ENCODE data around the gene TMEM267. TPM values are rescaled to one million over a fixed set of nuclear protein-coding genes. Genes with fewer than 3 reads are reported as not detected.

TMEM267 gene
- polyA plus RNA-seq, 3 donors: 4.4 to 13.9 (median 11.8) TPM

DNA sequence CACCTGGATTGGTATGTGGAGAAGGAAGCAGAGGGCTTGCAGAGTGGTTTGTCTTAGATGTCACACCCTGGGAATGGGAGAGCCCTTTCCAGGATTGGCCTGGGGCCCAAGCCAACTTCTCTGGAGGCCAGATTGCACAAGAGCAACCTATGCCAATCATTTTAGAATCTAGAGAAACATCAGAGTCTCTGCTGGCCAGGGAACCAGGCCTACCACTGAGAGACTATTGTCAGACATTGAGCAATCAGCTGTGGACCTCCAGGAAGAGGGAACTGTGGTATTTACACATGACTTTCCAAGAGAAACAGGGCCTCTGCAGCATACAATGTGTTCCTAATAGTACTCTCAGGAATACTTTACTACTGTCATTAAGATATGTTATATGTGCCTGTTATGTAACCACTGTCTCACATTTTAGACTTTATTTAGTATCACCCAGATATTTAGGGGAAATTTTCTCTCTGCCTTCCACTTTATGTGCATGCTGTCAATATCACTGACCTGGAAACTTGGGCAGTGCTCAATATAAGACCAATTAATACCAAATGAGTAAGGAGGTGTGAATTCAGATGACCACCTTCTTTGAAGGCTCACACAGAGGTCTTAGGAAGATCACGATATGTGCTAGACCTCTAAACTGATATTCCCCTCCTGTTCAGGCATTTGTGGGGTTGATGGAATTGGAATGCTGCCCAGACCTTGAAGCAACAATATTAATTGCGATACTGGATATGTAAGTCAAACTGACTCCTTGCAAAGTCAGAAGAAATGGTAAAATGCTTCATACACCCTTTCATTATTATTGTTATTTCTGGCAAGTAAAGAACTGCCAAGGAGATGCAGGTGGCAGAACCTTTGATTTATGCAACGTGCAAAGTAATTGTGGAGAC, 50.9 kb downstream of the TMEM267 start:
- Histone ChIP-seq H4K20me1 (ENCODE audit: insufficient read depth, low read length) (no peaks in the 10 kb centered on the region), H3K4me2 (replicated peaks; ENCODE audit: extremely low read depth, low read length, poor library complexity, severe bottlenecking) (no peak overlapping the region), H3K36me3 (replicated peaks in 1 of 2; ENCODE audit: control insufficient read depth in 1 of 2, insufficient read depth in 2 of 2, low read length in 2 of 2) (no peaks in the 10 kb centered on the region), H3K9me3 (replicated peaks in 1 of 2; ENCODE audit: control insufficient read depth in 1 of 2, insufficient read depth in 1 of 2, low read length in 2 of 2) (no peaks in the 10 kb centered on the region), H3K4me1 (ENCODE audit: control insufficient read depth in 1 of 2, insufficient read depth in 2 of 2, low read length in 2 of 2) (no peaks in the 10 kb centered on the region), H3K27ac (ENCODE audit: low read depth in 1 of 2, low read length in 2 of 2) (no peak overlapping the region), H3K9ac (ENCODE audit: insufficient read depth, low read length, poor library complexity, severe bottlenecking) (no peak overlapping the region), H3K79me2 (ENCODE audit: insufficient read depth, low read length) (no peaks in the 10 kb centered on the region), H2AFZ (ENCODE audit: insufficient read depth, low read depth, low read length, poor library complexity, severe bottlenecking) (no peak overlapping the region), H3K4me3 (replicated peaks in 1 of 3; ENCODE audit: low read depth in 2 of 3, low read length in 3 of 3) (no peak overlapping the region), H3K27me3 (ENCODE audit: control insufficient read depth in 2 of 2, insufficient read depth in 2 of 2, low read length in 2 of 2) (no peaks in the 10 kb centered on the region)
- Mint-ChIP-seq H3K27ac (peak overlapping the region in 1 of 7 donors; percentile 2), H3K4me3 (no peak overlapping the region), H3K9me3 (peaks cover 0 to 4% (median 0%) of the 10 kb centered on the region in 7 donors), H3K4me1 (peaks cover 14% of the 10 kb centered on the region), H3K27me3 (ENCODE audit: low read depth in 3 of 3) (peaks cover 0 to 3% (median 0%) of the 10 kb centered on the region in 3 donors), H3K36me3 (no peaks in the 10 kb centered on the region)
- intact Hi-C loops (cut with micrococcal nuclease): no loop called here
- DNase-seq: no peak
- no CpG with 5 or more reads among the region's 3 CpGs for WGBS (ENCODE audit: insufficient coverage)
- TF ChIP-seq CTCF (IDR thresholded peaks at IDR 0.05): no peak

- H3K4me3 ChIP-seq (replicated peaks in 1 of 3; ENCODE audit: low read depth in 2 of 3, low read length in 3 of 3): no peak overlapping the region
- H3K27me3 ChIP-seq (ENCODE audit: control insufficient read depth in 2 of 2, insufficient read depth in 2 of 2, low read length in 2 of 2): no peaks in the 10 kb centered on the region
- H4K20me1 ChIP-seq (ENCODE audit: insufficient read depth, low read length): no peaks in the 10 kb centered on the region
- H2AFZ ChIP-seq (ENCODE audit: insufficient read depth, low read depth, low read length, poor library complexity, severe bottlenecking): no peak overlapping the region
- H3K9me3 Mint-ChIP-seq: no peaks in the 10 kb centered on the region
- 100% methylated on average over 2 of the region's 2 CpGs for WGBS (ENCODE audit: insufficient coverage)
- H3K27me3 Mint-ChIP-seq (ENCODE audit: low read depth in 3 of 3): peaks cover 0 to 4% (median 2%) of the 10 kb centered on the region in 3 donors
- no peak for DNase-seq
- H3K36me3 ChIP-seq (replicated peaks in 1 of 2; ENCODE audit: control insufficient read depth in 1 of 2, insufficient read depth in 2 of 2, low read length in 2 of 2): no peaks in the 10 kb centered on the region
- H3K9me3 ChIP-seq (replicated peaks in 1 of 2; ENCODE audit: control insufficient read depth in 1 of 2, insufficient read depth in 1 of 2, low read length in 2 of 2): no peaks in the 10 kb centered on the region
- H3K4me1 Mint-ChIP-seq: peaks cover 14% of the 10 kb centered on the region
- no peaks in the 10 kb centered on the region for H3K36me3 Mint-ChIP-seq
- intact Hi-C loops (cut with micrococcal nuclease): no loop called here
- no peak overlapping the region for H3K9ac ChIP-seq (ENCODE audit: insufficient read depth, low read length, poor library complexity, severe bottlenecking)
- no peaks in the 10 kb centered on the region for H3K4me1 ChIP-seq (ENCODE audit: control insufficient read depth in 1 of 2, insufficient read depth in 2 of 2, low read length in 2 of 2)
- no peak overlapping the region for H3K27ac Mint-ChIP-seq
- no peak overlapping the region for H3K4me3 Mint-ChIP-seq
- no peak overlapping the region for H3K4me2 ChIP-seq (replicated peaks; ENCODE audit: extremely low read depth, low read length, poor library complexity, severe bottlenecking)
- no peaks in the 10 kb centered on the region for H3K79me2 ChIP-seq (ENCODE audit: insufficient read depth, low read length)
- no peak overlapping the region for H3K27ac ChIP-seq (ENCODE audit: low read depth in 1 of 2, low read length in 2 of 2)
- no peak for TF ChIP-seq CTCF (IDR thresholded peaks at IDR 0.05)
These were observed 54.0 kb downstream of the TMEM267 start for GRCh38 chr5:43429706-43430105.
